NB4 (cell line): Measurements from ENCODE around the gene SWSAP1.

Experiments used
- DNase-seq: peaks from one replicate; pipeline ENCODE4 v3.0.0; 2010; ENCODE audit warnings: low read depth
- H3K4me3 ChIP-seq: one replicate; pipeline ENCODE4 v1.5.1; 2011; ENCODE audit warnings: mild to moderate bottlenecking, low read depth, low read length, moderate library complexity
- CTCF ChIP-seq: IDR thresholded peaks from one replicate; pipeline ENCODE4 v1.5.1; 2012; ENCODE audit warnings: low read depth, low read length
- MAX ChIP-seq: IDR thresholded peaks from 2 replicates; pipeline ENCODE4 v1.6.1; 2011; ENCODE audit warnings: low read depth, low read length
- MYC ChIP-seq: IDR thresholded peaks from 2 replicates; pipeline ENCODE4 v1.6.1; 2011; ENCODE audit warnings: low read depth, low read length
- POLR2A ChIP-seq: IDR thresholded peaks from 2 replicates; pipeline ENCODE4 v1.6.1; 2011; ENCODE audit warnings: mild to moderate bottlenecking; ENCODE audit not compliant: insufficient read length; ENCODE audit errors: extremely low read depth

Gene SWSAP1

GRCh38 chr19:11361771-11362731, 12.4 kb upstream of the SWSAP1 start:
- H3K4me3 ChIP-seq, result no peak overlapping the region
- TF ChIP-seq MYC (no peak), MAX (no peak)
- DNase-seq, result no peak

GRCh38 chr19:11363881-11364280, 10.6 kb upstream of the SWSAP1 start:
- TF ChIP-seq MYC (no peak), POLR2A (no peak)
- H3K4me3 ChIP-seq, result no peak overlapping the region
- no peak for DNase-seq

GRCh38 chr19:11364296-11364904, 10.1 kb upstream of the SWSAP1 start:
- no peak overlapping the region for H3K4me3 ChIP-seq
- no peak for TF ChIP-seq POLR2A
- TF ChIP-seq MAX, result no peak
- no peak for TF ChIP-seq MYC
- no peak for TF ChIP-seq CTCF

GRCh38 chr19:11364935-11365334, 9.5 kb upstream of the SWSAP1 start:
- H3K4me3 ChIP-seq, result no peak overlapping the region
- TF ChIP-seq POLR2A (no peak), CTCF (no peak), MAX (no peak), MYC (no peak)
- no peak for DNase-seq

More at GRCh38 chr19:11364296-11364904, 10.1 kb upstream of the SWSAP1 start:
- no peak for DNase-seq

- DNase-seq, result no peak
- no peak overlapping the region for H3K4me3 ChIP-seq
- no peak for TF ChIP-seq CTCF
- TF ChIP-seq MAX, result no peak
- no peak for TF ChIP-seq MYC
- TF ChIP-seq POLR2A, result no peak
Measured at GRCh38 chr19:11365557-11366117, 8.8 kb upstream of the SWSAP1 start.

- TF ChIP-seq POLR2A (no peak), CTCF (no peak), MAX (no peak), MYC (no peak)
- DNase-seq, result no peak
- H3K4me3 ChIP-seq, result no peak overlapping the region
Measured at GRCh38 chr19:11367528-11367927, 6.9 kb upstream of the SWSAP1 start.
